ENCODE data around the gene NCAPH2. TPM values are rescaled to one million over a fixed set of nuclear protein-coding genes. Genes with fewer than 3 reads are reported as not detected.
A peak's percentile ranks its signal among the peaks of the same experiment; 100 is the strongest.

NCAPH2 gene
- total RNA-seq, 4 donors from 2014 or later, result 51.7 to 155 (median 55.4) TPM

- intact Hi-C loops (cut with DNase I; ENCODE audit: low total_unique reads), result loop anchor here (10.0 kb wide), 1 partner anchor 232 kb away; the partner anchor contains the start of gene MAPK11
- H3K4me1 ChIP-seq, result peaks cover 3 to 13% of the 10 kb centered on the region in 2 donors
- H3K4me3 ChIP-seq, result peak overlapping the region; percentile 98 to 99
- H3K36me3 ChIP-seq, result no peaks in the 10 kb centered on the region
- no peaks in the 10 kb centered on the region for H3K27me3 ChIP-seq
- peak in 1 of 2 donors; percentile 42 for DNase-seq
- H3K27ac ChIP-seq, result peak overlapping the region; percentile 90 to 94
- no peaks in the 10 kb centered on the region for H3K9me3 ChIP-seq
- TF ChIP-seq CTCF (IDR thresholded peaks at IDR 0.05) (no peak), POLR2A (IDR thresholded peaks at IDR 0.05) (no peak)
These were observed 1.2 kb upstream of the NCAPH2 start for GRCh38 chr22:50506611-50507420.

- intact Hi-C loops (cut with DNase I; ENCODE audit: low total_unique reads), result loop anchor here (10.0 kb wide), 1 partner anchor 233 kb away; the partner anchor contains the start of gene MAPK11
- H3K4me3 ChIP-seq, result peak within 1 kb of the TSS; percentile 98 to 99
- H3K27me3 ChIP-seq, result no peaks in the 10 kb centered on the region
- peaks cover 3 to 13% of the 10 kb centered on the region in 2 donors for H3K4me1 ChIP-seq
- peak; percentile 89 to 94 for DNase-seq
- no peaks in the 10 kb centered on the region for H3K36me3 ChIP-seq
- H3K9me3 ChIP-seq, result no peaks in the 10 kb centered on the region
- TF ChIP-seq CTCF (IDR thresholded peaks at IDR 0.05), result peak in 1 of 4 experiments; percentile 12
- TF ChIP-seq POLR2A (IDR thresholded peaks at IDR 0.05), result peak in 1 of 2 donors; percentile 64
- H3K27ac ChIP-seq, result peak within 1 kb of the TSS; percentile 90 to 94
These were observed 518 bp upstream of the NCAPH2 start, which contains the start of gene LMF2 for GRCh38 chr22:50507421-50507990. LMF2 (minus strand) TSS chr22:50507702; CDS start chr22:50507675, 27 bp downstream.

GRCh38 chr22:50508897-50509296 lies 873 bp downstream of the NCAPH2 start:
- no peaks in the 10 kb centered on the region for H3K36me3 ChIP-seq
- intact Hi-C loops (cut with DNase I; ENCODE audit: low total_unique reads), result loop anchor here (10.0 kb wide), 1 partner anchor 234 kb away; the partner anchor contains the start of gene MAPK11
- no peaks in the 10 kb centered on the region for H3K9me3 ChIP-seq
- no peak for DNase-seq
- H3K4me1 ChIP-seq, result peaks cover 3 to 13% of the 10 kb centered on the region in 2 donors
- peak overlapping the region; percentile 59 to 78 for H3K4me3 ChIP-seq
- peak overlapping the region; percentile 87 to 90 for H3K27ac ChIP-seq
- H3K27me3 ChIP-seq, result no peaks in the 10 kb centered on the region
- TF ChIP-seq POLR2A (IDR thresholded peaks at IDR 0.05) (no peak), CTCF (IDR thresholded peaks at IDR 0.05) (no peak)

- H3K27me3 ChIP-seq, result no peaks in the 10 kb centered on the region
- no peaks in the 10 kb centered on the region for H3K9me3 ChIP-seq
- intact Hi-C loops (cut with DNase I; ENCODE audit: low total_unique reads), result loop anchor here (5.0 kb wide), 1 partner anchor 39 kb away; no protein-coding TSS in a partner anchor
- H3K27ac ChIP-seq, result no peak overlapping the region
- no peak for TF ChIP-seq POLR2A (IDR thresholded peaks at IDR 0.05)
- TF ChIP-seq CTCF (IDR thresholded peaks at IDR 0.05), result no peak
- no peak overlapping the region for H3K4me3 ChIP-seq
- DNase-seq, result no peak
- no peaks in the 10 kb centered on the region for H3K4me1 ChIP-seq
- no peaks in the 10 kb centered on the region for H3K36me3 ChIP-seq
These were observed 5.2 kb downstream of the NCAPH2 start for GRCh38 chr22:50513175-50513574.

- H3K27me3 ChIP-seq, result no peaks in the 10 kb centered on the region
- H3K36me3 ChIP-seq, result no peaks in the 10 kb centered on the region
- no peak overlapping the region for H3K4me3 ChIP-seq
- intact Hi-C loops (cut with DNase I; ENCODE audit: low total_unique reads), result no loop called here
- DNase-seq, result no peak
- no peak overlapping the region for H3K27ac ChIP-seq
- no peaks in the 10 kb centered on the region for H3K4me1 ChIP-seq
- no peak for TF ChIP-seq CTCF (IDR thresholded peaks at IDR 0.05)
- no peaks in the 10 kb centered on the region for H3K9me3 ChIP-seq
These were observed 8.0 kb downstream of the NCAPH2 start for GRCh38 chr22:50516068-50516467.

All from uterus (tissue), 4 donors.